GM18907 (cell line): ENCODE results near the gene TMEM89.

ENCODE experiments used
- ATAC-seq: cut with Tn5 transposase; IDR thresholded peaks from one replicate; pipeline ENCODE4 v1.9.1; 2021; ENCODE audit warnings: mild to moderate bottlenecking, moderate library complexity; ENCODE audit not compliant: unreplicated experiment

Gene TMEM89

GRCh38 chr3:48642605-48643004 lies 21.0 kb upstream of the TMEM89 start:
- no peak for ATAC-seq

GRCh38 chr3:48641396-48641795 lies 19.8 kb upstream of the TMEM89 start:
- no peak for ATAC-seq

- ATAC-seq, result no peak
These were observed 18.5 kb upstream of the TMEM89 start for GRCh38 chr3:48639944-48640606.

GRCh38 chr3:48637305-48637704 lies 15.7 kb upstream of the TMEM89 start:
- ATAC-seq, result no peak

GRCh38 chr3:48636149-48636655 lies 14.6 kb upstream of the TMEM89 start:
- ATAC-seq, result no peak

GRCh38 chr3:48635222-48636021 lies 13.9 kb upstream of the TMEM89 start, which contains the start of gene SLC26A6:
Gene SLC26A6 (minus strand): TSS chr3:48635461. CDS start chr3:48635393, 68 bp downstream.
- peak; percentile 90 for ATAC-seq

GRCh38 chr3:48634661-48635221 lies 13.2 kb upstream of the TMEM89 start:
- peak; percentile 5 for ATAC-seq

GRCh38 chr3:48633743-48634142 lies 12.2 kb upstream of the TMEM89 start:
- no peak for ATAC-seq

GRCh38 chr3:48633256-48633655 lies 11.7 kb upstream of the TMEM89 start:
- no peak for ATAC-seq

GRCh38 chr3:48631516-48632448 lies 10.2 kb upstream of the TMEM89 start:
- no peak for ATAC-seq

- no peak for ATAC-seq
These were observed 9.3 kb upstream of the TMEM89 start for GRCh38 chr3:48630833-48631232.

- ATAC-seq, result no peak
These were observed 8.8 kb upstream of the TMEM89 start for GRCh38 chr3:48630407-48630806.

GRCh38 chr3:48629894-48630293 lies 8.3 kb upstream of the TMEM89 start:
- ATAC-seq, result no peak

- no peak for ATAC-seq
These were observed 6.9 kb upstream of the TMEM89 start for GRCh38 chr3:48628277-48629017.

- ATAC-seq, result no peak
These were observed 4.0 kb upstream of the TMEM89 start for GRCh38 chr3:48625600-48625999.

GRCh38 chr3:48624767-48625166 lies 3.2 kb upstream of the TMEM89 start:
- no peak for ATAC-seq

- no peak for ATAC-seq
These were observed 2.4 kb upstream of the TMEM89 start for GRCh38 chr3:48623851-48624547.

- no peak for ATAC-seq
These were observed 1.7 kb downstream of the TMEM89 start for GRCh38 chr3:48619541-48620524.
